ENCODE data around the gene PREB. TPM values are rescaled to one million over a fixed set of nuclear protein-coding genes. Genes with fewer than 3 reads are reported as not detected.

Gene PREB
- total RNA-seq, 1 experiment from 2014 or later: 35.7 TPM

DNA sequence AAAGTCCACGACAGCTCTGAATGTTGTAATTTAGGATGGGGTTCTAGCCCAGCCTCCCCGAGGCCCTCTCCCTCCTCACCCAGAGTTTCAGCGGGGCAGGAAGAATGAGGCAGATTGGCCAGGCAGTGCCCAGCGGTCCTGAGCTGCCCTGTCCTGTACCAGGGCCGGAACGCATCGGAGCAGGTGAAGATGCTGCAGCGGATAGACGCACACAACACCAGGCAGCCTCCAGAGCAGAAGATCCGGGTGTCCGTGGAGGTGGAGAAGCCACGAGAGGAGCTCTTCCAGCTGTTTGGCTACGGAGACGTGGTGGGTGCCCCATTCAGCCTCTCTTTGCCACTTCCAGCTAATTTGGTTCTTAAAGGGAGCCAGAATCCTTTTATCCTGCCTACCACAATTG lies 37.1 kb downstream of the PREB start:
- no peak overlapping the region for H3K4me2 ChIP-seq
- no peaks in the 10 kb centered on the region for H3K9me2 ChIP-seq (ENCODE audit: insufficient read depth)
- no peak for TF ChIP-seq EZH2 (IDR thresholded peaks at IDR 0.05; ENCODE audit: low read depth)
- TF ChIP-seq, protein P1, sequence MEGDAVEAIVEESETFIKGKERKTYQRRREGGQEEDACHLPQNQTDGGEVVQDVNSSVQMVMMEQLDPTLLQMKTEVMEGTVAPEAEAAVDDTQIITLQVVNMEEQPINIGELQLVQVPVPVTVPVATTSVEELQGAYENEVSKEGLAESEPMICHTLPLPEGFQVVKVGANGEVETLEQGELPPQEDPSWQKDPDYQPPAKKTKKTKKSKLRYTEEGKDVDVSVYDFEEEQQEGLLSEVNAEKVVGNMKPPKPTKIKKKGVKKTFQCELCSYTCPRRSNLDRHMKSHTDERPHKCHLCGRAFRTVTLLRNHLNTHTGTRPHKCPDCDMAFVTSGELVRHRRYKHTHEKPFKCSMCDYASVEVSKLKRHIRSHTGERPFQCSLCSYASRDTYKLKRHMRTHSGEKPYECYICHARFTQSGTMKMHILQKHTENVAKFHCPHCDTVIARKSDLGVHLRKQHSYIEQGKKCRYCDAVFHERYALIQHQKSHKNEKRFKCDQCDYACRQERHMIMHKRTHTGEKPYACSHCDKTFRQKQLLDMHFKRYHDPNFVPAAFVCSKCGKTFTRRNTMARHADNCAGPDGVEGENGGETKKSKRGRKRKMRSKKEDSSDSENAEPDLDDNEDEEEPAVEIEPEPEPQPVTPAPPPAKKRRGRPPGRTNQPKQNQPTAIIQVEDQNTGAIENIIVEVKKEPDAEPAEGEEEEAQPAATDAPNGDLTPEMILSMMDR (conservative IDR thresholded peaks at IDR 0.05): no peak
- intact Hi-C loops (cut with micrococcal nuclease; ENCODE audit: unreplicated experiment): loop anchor here (5.0 kb wide), 1 partner anchor 275 kb away; the partner anchor contains the start of genes EIF2B4 and SNX17
- H3K27me3 ChIP-seq (ENCODE audit: insufficient read depth, low read depth): no peaks in the 10 kb centered on the region
- H3K4me1 ChIP-seq (replicated peaks; ENCODE audit: insufficient read depth): no peaks in the 10 kb centered on the region
- no peak overlapping the region for H3K27ac ChIP-seq
- H4K20me1 ChIP-seq (ENCODE audit: insufficient read depth): no peaks in the 10 kb centered on the region
- H2AFZ ChIP-seq: no peak overlapping the region
- no TSS peak for BruUV-seq (replicated peaks)
- POLR2A ChIA-PET (ENCODE audit: unreplicated experiment): no interaction called here
- no peak for DNase-seq
- peaks cover 6% of the 10 kb centered on the region; the same call in 1 of the 2 replicates for H3F3A ChIP-seq (ENCODE audit: insufficient read depth, low read depth)
- CTCF ChIA-PET: interaction anchor here (0.6 to 0.9 kb wide), 2 partner anchors 10 to 179 kb away, joined by 3 to 27 read pairs; partner anchors contain the start of gene KHK
- no peaks in the 10 kb centered on the region for H3K36me3 ChIP-seq (ENCODE audit: low read depth)
- no peak overlapping the region for H3K4me3 ChIP-seq
- H3K9me3 ChIP-seq (ENCODE audit: insufficient read depth, low read depth): no peaks in the 10 kb centered on the region
- H3K79me2 ChIP-seq (ENCODE audit: low read depth): no peaks in the 10 kb centered on the region

DNA sequence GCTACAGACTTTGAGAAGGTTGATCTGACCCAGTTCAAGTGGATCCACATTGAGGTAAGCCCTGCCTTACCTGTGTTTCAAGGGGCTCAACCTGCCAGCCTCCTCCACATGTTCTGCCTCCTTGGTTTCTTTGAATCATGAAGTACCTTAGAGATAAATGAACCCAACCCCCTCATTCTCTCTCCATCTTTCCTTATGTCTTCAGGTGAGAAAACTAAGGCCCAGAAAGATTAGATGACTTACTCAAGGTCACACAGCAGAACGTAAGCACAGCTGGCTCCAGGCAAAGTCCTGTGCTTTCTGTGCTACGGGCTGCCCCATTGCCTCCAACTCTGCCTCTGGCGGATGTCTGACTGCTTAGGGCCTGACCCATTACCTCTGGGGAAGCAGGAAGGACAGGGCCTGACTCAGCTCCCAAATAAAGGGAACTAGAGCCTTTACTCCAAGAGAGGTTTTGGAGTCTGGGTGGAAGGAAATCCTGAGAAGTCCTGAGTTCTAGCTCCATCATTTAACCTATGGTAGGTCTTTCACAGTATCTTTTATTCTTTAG lies 37.6 kb downstream of the PREB start:
- BruUV-seq (replicated peaks): no TSS peak
- H3F3A ChIP-seq (ENCODE audit: insufficient read depth, low read depth): peaks cover 6% of the 10 kb centered on the region; the same call in 1 of the 2 replicates
- no peaks in the 10 kb centered on the region for H3K27me3 ChIP-seq (ENCODE audit: insufficient read depth, low read depth)
- no peak overlapping the region; the same call in 1 of the 2 replicates for H2AFZ ChIP-seq
- no peaks in the 10 kb centered on the region for H4K20me1 ChIP-seq (ENCODE audit: insufficient read depth)
- TF ChIP-seq, protein P1 (conservative IDR thresholded peaks at IDR 0.05): no peak
- TF ChIP-seq EZH2 (IDR thresholded peaks at IDR 0.05; ENCODE audit: low read depth): no peak
- H3K4me3 ChIP-seq: no peak overlapping the region
- DNase-seq: no peak
- H3K9me3 ChIP-seq (ENCODE audit: insufficient read depth, low read depth): no peaks in the 10 kb centered on the region
- no peaks in the 10 kb centered on the region for H3K9me2 ChIP-seq (ENCODE audit: insufficient read depth)
- no peak overlapping the region for H3K27ac ChIP-seq
- no peaks in the 10 kb centered on the region for H3K79me2 ChIP-seq (ENCODE audit: low read depth)
- no peak overlapping the region for H3K4me2 ChIP-seq
- no peaks in the 10 kb centered on the region for H3K36me3 ChIP-seq (ENCODE audit: low read depth)
- CTCF ChIA-PET: interaction anchor here (0.6 to 1.0 kb wide), 3 partner anchors 10 to 187 kb away, joined by 3 to 27 read pairs (median 5); partner anchors contain the start of gene KHK
- intact Hi-C loops (cut with micrococcal nuclease; ENCODE audit: unreplicated experiment): loop anchor here (5.0 kb wide), 1 partner anchor 275 kb away; the partner anchor contains the start of genes EIF2B4 and SNX17
- H3K4me1 ChIP-seq (replicated peaks; ENCODE audit: insufficient read depth): no peaks in the 10 kb centered on the region
- POLR2A ChIA-PET (ENCODE audit: unreplicated experiment): interaction anchor here (0.6 to 1.0 kb wide), 2 partner anchors 10 to 14 kb away, joined by 3 to 5 read pairs; no protein-coding TSS in a partner anchor

DNA sequence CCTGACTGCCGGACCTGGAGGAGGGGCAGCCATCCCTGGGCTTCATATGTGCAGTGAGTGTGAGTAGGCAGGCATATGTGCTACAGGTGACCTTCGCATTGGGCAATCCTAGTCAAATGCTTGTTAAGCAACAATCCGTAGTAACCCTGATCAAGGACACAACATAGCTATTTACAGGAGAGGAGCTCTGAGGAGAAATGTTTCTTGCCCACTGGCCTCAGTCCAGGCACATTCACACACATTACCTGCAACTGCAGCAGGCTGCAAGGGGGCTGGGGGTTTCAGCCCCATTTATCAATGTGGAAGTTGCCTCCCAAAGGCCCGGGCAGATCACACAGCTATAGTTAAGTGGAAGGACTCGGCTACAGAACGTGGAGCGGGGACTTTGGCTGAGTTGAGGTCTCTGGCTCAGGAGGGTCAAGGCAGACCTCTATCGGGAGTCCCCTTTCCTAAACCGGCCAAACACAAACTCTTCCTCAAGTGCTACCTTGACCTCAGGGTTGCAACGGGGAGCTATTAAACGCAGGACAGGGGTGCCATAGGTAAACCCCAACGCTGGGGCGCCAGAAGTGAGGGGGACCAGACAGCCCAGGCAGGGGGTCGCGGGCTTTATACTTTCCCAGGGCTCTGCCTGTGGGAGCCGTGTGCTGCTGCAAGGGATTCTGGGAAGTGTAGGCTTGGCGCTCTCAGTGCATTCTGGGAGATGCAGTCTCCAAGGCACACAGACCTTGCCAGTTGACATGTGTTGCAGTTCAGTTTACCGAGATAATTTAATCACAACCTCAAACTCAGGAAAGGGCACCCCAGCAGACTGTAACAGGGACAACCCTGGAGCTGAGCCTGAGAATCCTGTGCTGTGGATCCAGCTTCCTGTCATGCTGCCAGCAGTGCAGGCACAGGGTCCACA lies 38.4 kb downstream of the PREB start:
- peak overlapping the region; percentile 39; the same call in 1 of the 2 replicates for H3K4me3 ChIP-seq
- H4K20me1 ChIP-seq (ENCODE audit: insufficient read depth): no peaks in the 10 kb centered on the region
- H3K79me2 ChIP-seq (ENCODE audit: low read depth): no peaks in the 10 kb centered on the region
- no peaks in the 10 kb centered on the region for H3K9me3 ChIP-seq (ENCODE audit: insufficient read depth, low read depth)
- TF ChIP-seq EZH2 (IDR thresholded peaks at IDR 0.05; ENCODE audit: low read depth): no peak
- TF ChIP-seq, protein P1 (conservative IDR thresholded peaks at IDR 0.05): no peak
- no peaks in the 10 kb centered on the region for H3K4me1 ChIP-seq (replicated peaks; ENCODE audit: insufficient read depth)
- H3K4me2 ChIP-seq: peak overlapping the region; percentile 78
- ChIA-PET POLR2A (ENCODE audit: unreplicated experiment) (interaction anchor here (1.0 kb wide), 1 partner anchor 9 kb away, joined by 5 read pairs; no protein-coding TSS in a partner anchor), CTCF (interaction anchor here (0.5 to 1.0 kb wide), 3 partner anchors 9 to 188 kb away, joined by 3 to 27 read pairs (median 5); partner anchors contain the start of gene KHK)
- no peaks in the 10 kb centered on the region for H3K36me3 ChIP-seq (ENCODE audit: low read depth)
- DNase-seq: no peak
- BruUV-seq (replicated peaks): no TSS peak
- no peaks in the 10 kb centered on the region for H3K27me3 ChIP-seq (ENCODE audit: insufficient read depth, low read depth)
- H3K27ac ChIP-seq: no peak overlapping the region
- intact Hi-C loops (cut with micrococcal nuclease; ENCODE audit: unreplicated experiment): loop anchor here (5.0 kb wide), 1 partner anchor 276 kb away; the partner anchor contains the start of genes EIF2B4 and SNX17
- no peaks in the 10 kb centered on the region for H3K9me2 ChIP-seq (ENCODE audit: insufficient read depth)
- H2AFZ ChIP-seq: peak overlapping the region; percentile 78
- H3F3A ChIP-seq (ENCODE audit: insufficient read depth, low read depth): peaks cover 6% of the 10 kb centered on the region; the same call in 1 of the 2 replicates
